Activated naive CD4-positive, alpha-beta T cell treated with anti-CD3 and anti-CD28 coated beads, Interleukin-2, amount 10 ng/mL, durations not matched to agents 7 days and 5 days (primary cell): ENCODE results near the gene TGFB1I1.
"Not testable (repeated sequence)": the region's sequence is repeated elsewhere in the genome, so short reads cannot be mapped to it uniquely, and the experiment has no call there.

Experiments
- CTCF ChIA-PET: fragments of 350-600 bp; sonication (Branson Sonifier 250); formaldehyde crosslinking; loops from one replicate; lab custom pipeline; 2021; ENCODE audit warnings: antibody characterized with exemption; lab: Charles Lee
- DNase-seq: peaks from one replicate; pipeline ENCODE4 v3.0.0-alpha.2; 2020
- H3K27ac Mint-ChIP-seq: one replicate; pipeline ENCODE4 v1.8.0; 2021; ENCODE audit warnings: mild to moderate bottlenecking, moderate library complexity, mixed read lengths
- H3K27me3 Mint-ChIP-seq: one replicate; pipeline ENCODE4 v1.8.0; 2021; ENCODE audit warnings: mild to moderate bottlenecking, mixed read lengths
- H3K36me3 Mint-ChIP-seq: one replicate; pipeline ENCODE4 v1.8.0; 2021; ENCODE audit warnings: mixed read lengths
- H3K4me1 Mint-ChIP-seq: one replicate; pipeline ENCODE4 v1.8.0; 2021; ENCODE audit warnings: mixed read lengths
- H3K4me3 Mint-ChIP-seq: one replicate; pipeline ENCODE4 v1.8.0; 2021; ENCODE audit warnings: mild to moderate bottlenecking, moderate library complexity, mixed read lengths
- H3K9me3 Mint-ChIP-seq: one replicate; pipeline ENCODE4 v1.8.0; 2021; ENCODE audit warnings: mixed read lengths

The TGFB1I1 gene

DNA sequence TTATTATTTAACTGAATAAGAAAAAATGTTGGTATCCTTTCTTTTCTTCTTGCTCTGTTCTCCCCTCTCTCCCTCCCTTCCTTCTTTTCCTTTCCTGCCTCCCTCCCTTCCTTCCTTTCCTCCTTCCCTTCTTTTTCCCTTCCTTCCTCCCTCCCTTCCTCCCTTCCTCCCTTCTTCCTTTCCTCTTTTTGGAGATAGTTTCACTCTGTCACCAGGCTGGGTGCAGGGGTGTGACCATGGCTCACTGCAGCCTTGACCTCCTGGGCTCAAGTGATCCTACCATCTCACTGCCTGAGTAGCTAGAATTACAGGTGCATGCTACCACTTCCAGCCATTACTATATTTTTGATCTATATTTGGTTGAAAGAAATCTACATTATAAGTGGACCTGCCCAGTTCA lies 41.9 kb downstream of the TGFB1I1 start:
- peaks cover 4% of the 10 kb centered on the region for H3K27me3 Mint-ChIP-seq
- peaks cover 15% of the 10 kb centered on the region for H3K9me3 Mint-ChIP-seq
- H3K4me3 Mint-ChIP-seq: no peak overlapping the region
- H3K4me1 Mint-ChIP-seq: peaks cover 11% of the 10 kb centered on the region
- H3K27ac Mint-ChIP-seq: no peak overlapping the region
- DNase-seq: no peak
- CTCF ChIA-PET: no interaction called here
- no peaks in the 10 kb centered on the region for H3K36me3 Mint-ChIP-seq

DNA sequence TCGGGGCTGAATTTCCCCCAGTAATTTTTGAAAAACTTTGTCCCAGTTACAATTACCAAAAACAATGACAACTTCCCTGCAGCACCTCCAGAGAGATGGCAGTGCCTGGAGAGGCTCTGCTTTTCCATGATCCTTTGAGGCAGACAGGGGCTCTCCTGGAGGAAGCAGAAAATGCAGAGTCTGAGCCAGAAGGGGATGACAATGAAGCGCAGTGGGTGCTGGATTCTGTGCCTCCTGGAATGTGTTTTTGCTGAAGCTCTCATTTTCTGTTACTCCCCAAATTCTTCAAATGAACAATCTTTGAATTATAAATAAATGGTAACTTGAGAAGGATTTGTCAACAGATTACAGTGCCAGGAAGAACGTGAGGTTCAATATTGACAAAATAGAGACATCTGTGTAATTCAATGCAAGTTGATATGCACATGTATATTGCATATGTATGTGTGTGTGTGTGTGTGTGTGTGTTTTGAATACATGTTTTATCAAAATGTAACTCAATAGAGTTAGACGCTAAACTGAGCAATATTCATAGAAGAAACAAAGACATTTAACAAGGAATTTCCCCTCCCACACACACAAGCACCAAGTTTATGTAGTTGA lies 45.9 kb downstream of the TGFB1I1 start:
- H3K36me3 Mint-ChIP-seq: no peaks in the 10 kb centered on the region
- peaks cover 4% of the 10 kb centered on the region for H3K27me3 Mint-ChIP-seq
- no peaks in the 10 kb centered on the region for H3K4me1 Mint-ChIP-seq
- no peak for DNase-seq
- H3K4me3 Mint-ChIP-seq: no peak overlapping the region
- H3K27ac Mint-ChIP-seq: no peak overlapping the region
- CTCF ChIA-PET: no interaction called here
- H3K9me3 Mint-ChIP-seq: peaks cover 9% of the 10 kb centered on the region

DNA sequence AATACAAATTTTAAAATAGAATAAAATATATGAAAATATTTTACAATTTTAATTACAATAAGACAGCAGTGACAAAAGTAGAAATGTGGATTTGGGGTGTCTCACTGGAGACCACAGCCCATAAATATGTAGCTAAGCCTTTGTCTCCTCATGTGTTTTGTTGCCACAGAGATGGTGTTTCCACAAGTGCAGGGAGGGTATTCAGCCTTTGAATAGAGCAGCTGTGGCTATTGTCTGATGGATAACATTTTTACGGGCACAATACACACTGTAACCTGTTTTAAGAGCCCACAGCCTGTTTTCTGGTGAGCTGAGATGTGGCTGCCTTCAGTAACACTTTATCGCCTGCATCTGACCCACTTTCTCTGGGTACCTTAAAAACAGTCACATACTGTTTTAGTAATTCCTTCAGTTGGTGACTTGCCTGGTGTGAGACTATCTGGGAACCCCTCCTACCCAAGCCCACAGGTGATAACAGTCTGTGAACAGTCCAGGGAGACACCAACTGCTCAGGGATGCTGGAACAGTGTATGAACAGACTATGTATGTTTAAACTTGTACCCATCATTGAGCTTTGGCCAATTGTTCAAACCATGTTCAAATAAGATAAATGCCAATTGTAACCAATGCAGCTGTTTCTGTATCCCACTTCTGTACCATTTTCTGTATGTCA lies 47.9 kb downstream of the TGFB1I1 start:
- Mint-ChIP-seq H3K9me3 (peaks cover 9% of the 10 kb centered on the region), H3K27ac (no peak overlapping the region), H3K4me1 (no peaks in the 10 kb centered on the region), H3K36me3 (no peaks in the 10 kb centered on the region), H3K4me3 (no peak overlapping the region), H3K27me3 (peaks cover 9% of the 10 kb centered on the region)
- no peak for DNase-seq
- CTCF ChIA-PET: no interaction called here

DNA sequence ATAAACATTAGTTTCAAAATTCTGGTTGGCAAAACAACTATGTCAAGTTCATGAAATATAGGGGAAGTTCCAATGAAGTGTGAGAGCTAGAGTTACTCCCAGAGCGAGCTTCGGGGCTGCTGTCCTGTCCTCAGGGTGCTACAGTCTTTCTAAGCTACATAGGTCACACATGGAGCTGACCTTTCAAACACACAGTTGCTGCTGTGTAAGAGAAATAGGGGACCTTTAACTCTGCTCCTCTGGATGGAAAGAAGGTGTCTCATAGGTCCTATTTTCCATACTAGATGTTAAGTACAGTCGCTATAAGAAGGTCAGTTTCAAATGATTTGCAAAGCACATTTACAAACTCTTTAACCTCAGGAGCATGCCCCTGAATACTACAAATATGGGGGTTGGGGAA lies 49.4 kb downstream of the TGFB1I1 start:
- Mint-ChIP-seq H3K27me3 (peaks cover 7% of the 10 kb centered on the region), H3K4me3 (no peak overlapping the region), H3K4me1 (no peaks in the 10 kb centered on the region), H3K27ac (no peak overlapping the region), H3K36me3 (no peaks in the 10 kb centered on the region), H3K9me3 (peaks cover 7% of the 10 kb centered on the region)
- CTCF ChIA-PET: no interaction called here
- no peak for DNase-seq

DNA sequence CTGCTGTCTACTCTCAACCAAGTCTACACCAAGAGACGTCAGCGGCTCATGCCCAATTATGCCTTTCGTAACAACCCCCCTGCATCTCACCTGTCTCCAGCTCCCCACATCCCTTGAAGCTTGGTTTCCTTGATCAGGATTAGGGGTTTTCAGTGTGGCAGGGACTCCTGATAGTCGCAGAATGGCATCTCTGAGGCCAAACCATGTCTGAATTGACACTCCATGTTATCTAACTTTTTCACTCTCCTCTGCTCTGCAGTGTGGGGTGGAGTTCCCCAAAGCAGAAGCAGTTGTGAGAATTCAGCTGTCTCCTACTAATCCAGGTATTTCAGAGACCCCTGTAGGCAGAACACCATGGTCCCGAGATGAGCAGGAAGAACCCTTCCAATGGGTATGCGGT lies 50.1 kb downstream of the TGFB1I1 start:
- Mint-ChIP-seq H3K4me1 (no peaks in the 10 kb centered on the region), H3K27ac (no peak overlapping the region), H3K4me3 (no peak overlapping the region), H3K36me3 (no peaks in the 10 kb centered on the region), H3K27me3 (peaks cover 5% of the 10 kb centered on the region), H3K9me3 (peaks cover 4% of the 10 kb centered on the region)
- no peak for DNase-seq
- CTCF ChIA-PET: no interaction called here

DNA sequence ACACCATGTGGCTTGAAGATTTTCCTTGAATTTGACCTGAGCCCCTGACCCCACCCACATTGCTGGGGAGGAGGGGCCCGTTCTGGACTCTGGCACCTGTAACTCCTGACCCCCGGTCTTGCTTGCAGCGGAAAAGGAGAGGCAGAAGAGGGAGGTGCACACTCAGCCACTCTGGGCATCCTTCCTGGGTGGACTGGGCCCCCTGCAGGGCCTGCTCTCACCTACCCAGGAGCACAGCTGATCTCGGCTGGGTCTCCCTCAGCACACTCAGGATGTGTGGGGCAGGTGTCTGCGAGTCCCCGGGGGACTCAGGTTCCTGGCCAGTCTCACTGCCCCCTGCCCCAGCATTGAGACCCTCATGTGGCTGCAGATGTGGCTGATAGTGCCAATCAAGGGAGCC lies 51.8 kb downstream of the TGFB1I1 start:
- H3K9me3 Mint-ChIP-seq, CTCF ChIA-PET, DNase-seq, H3K36me3 Mint-ChIP-seq, H3K4me3 Mint-ChIP-seq, H3K4me1 Mint-ChIP-seq, H3K27ac Mint-ChIP-seq: not testable (repeated sequence)
- H3K27me3 Mint-ChIP-seq: peaks cover 17% of the 10 kb centered on the region

DNA sequence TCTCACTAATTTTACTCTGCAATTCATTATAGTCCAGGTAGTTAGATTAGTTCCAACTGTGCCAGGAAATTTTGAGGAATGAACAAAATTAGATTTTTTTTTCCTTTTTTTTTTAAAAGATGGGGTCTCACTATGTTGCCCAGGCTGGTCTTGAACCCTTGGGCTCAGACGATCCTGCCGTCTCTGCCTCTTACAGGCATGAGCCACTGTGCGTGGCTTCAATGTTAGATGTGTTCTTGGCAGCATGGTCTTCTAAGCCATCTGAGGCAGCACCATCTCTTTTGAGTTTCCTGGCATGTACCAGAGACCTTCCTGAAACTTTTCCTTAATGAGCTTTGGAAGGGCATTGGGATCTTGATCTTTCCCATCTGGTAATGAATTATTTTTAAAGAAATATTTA lies 53.2 kb downstream of the TGFB1I1 start:
- Mint-ChIP-seq H3K27ac (no peak overlapping the region), H3K36me3 (no peaks in the 10 kb centered on the region), H3K4me1 (no peaks in the 10 kb centered on the region), H3K27me3 (peaks cover 31% of the 10 kb centered on the region), H3K9me3 (no peaks in the 10 kb centered on the region), H3K4me3 (no peak overlapping the region)
- CTCF ChIA-PET: no interaction called here
- no peak for DNase-seq
